Measurements from ENCODE around the gene MST1R. TPM values are rescaled to one million over a fixed set of nuclear protein-coding genes. Genes with fewer than 3 reads are reported as not detected.
A peak's percentile ranks its signal among the peaks of the same experiment; 100 is the strongest.

Gene MST1R
- total and polyA plus RNA-seq, 7 donors: 1.2 to 106 (median 4.2) TPM

DNA sequence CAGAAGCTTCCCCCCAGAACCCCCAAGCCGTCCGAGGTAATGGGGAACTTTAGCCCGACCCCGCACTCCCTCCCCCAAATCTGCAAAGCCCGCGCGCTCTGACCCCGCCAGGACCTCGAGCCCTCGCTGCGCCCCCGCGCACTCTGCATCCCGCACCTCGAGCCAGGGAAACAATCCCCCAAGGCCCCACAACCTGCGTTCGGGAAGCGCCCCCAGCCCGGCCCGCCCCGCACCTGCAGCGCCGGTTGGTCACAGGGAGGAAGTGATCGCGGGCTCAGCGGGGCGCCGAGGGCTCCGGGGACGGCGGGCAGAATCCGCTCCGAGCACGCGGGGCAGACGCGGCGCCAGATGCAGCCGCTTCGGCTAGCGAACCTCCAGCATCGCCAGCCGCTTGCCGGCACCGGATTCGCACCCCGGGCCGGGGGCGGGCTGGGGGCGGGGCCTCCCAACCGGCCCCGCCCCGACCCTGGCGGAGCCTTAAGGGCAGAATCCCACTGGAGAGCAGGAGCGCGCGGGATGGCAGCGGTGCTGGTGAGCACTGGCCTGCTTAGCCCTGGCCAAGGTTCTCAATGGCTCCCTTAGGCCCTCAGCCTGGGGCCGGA, 34.0 kb downstream of the MST1R start, which contains the start of gene CAMKV:
Gene CAMKV (minus strand): TSS at position 382 of the 602 bp plus-strand sequence. CDS start 7,518 bp downstream, outside the sequence.
- peak within 1 kb of the TSS in 3 of 4 donors; percentile 28 to 44 (median 35) for H3K4me3 ChIP-seq
- H3K9me3 ChIP-seq: no peaks in the 10 kb centered on the region
- TF ChIP-seq POLR2A (IDR thresholded peaks at IDR 0.05) (no peak), EP300 (IDR thresholded peaks at IDR 0.05) (no peak), POLR2AphosphoS5 (IDR thresholded peaks at IDR 0.05) (no peak)
- TF ChIP-seq, protein P1, sequence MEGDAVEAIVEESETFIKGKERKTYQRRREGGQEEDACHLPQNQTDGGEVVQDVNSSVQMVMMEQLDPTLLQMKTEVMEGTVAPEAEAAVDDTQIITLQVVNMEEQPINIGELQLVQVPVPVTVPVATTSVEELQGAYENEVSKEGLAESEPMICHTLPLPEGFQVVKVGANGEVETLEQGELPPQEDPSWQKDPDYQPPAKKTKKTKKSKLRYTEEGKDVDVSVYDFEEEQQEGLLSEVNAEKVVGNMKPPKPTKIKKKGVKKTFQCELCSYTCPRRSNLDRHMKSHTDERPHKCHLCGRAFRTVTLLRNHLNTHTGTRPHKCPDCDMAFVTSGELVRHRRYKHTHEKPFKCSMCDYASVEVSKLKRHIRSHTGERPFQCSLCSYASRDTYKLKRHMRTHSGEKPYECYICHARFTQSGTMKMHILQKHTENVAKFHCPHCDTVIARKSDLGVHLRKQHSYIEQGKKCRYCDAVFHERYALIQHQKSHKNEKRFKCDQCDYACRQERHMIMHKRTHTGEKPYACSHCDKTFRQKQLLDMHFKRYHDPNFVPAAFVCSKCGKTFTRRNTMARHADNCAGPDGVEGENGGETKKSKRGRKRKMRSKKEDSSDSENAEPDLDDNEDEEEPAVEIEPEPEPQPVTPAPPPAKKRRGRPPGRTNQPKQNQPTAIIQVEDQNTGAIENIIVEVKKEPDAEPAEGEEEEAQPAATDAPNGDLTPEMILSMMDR (IDR thresholded peaks at IDR 0.05): no peak
- H3K4me1 ChIP-seq: peaks cover 0 to 14% (median 13%) of the 10 kb centered on the region in 4 donors
- intact Hi-C loops (cut with DNase I): no loop called here
- 2% methylated on average over 59 of the region's 59 CpGs for WGBS, 2 donors
- no peak within 1 kb of the TSS for H3K27ac ChIP-seq
- DNase-seq: no peak
- H3K36me3 ChIP-seq: no peaks in the 10 kb centered on the region
- peaks cover 15 to 48% (median 26%) of the 10 kb centered on the region in 3 donors for H3K27me3 ChIP-seq

DNA sequence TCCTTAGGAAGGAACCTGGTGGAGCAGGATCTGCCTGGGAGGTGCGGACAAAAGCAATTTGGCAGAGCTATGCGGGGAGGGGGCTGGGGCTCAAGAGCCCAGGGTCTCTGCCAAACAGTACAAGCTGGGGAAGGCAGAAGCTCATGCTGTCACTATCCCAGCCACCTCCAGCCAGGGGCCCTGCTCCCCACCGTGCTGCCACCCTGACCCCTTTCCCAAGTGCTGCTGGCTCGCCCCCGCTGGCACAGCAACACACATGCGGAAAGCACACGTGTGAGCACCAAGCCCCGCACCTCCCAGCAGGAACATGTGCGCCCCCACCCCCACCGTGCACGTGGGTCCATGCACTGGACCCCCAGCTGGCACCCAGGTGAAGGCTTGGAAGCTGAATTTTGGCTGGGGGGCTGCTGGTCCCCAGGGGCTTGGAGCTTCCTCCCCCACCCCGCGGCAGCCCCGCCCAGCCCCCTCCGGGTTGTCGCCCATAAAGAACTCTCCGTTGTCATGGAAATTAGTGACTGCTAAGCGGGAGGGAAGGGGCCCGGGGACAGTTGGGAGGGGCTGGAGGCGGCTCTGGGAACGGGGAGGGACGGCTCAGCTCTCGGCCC, 34.7 kb downstream of the MST1R start:
- intact Hi-C loops (cut with DNase I): no loop called here
- peaks cover 15 to 53% (median 26%) of the 10 kb centered on the region in 3 donors for H3K27me3 ChIP-seq
- no peak overlapping the region for H3K27ac ChIP-seq
- 4% methylated on average over 23 of the region's 23 CpGs for WGBS, 2 donors
- peaks cover 0 to 14% (median 13%) of the 10 kb centered on the region in 4 donors for H3K4me1 ChIP-seq
- TF ChIP-seq EP300 (IDR thresholded peaks at IDR 0.05) (no peak), POLR2AphosphoS5 (IDR thresholded peaks at IDR 0.05) (no peak), POLR2A (IDR thresholded peaks at IDR 0.05) (no peak)
- TF ChIP-seq, protein P1 (IDR thresholded peaks at IDR 0.05): no peak
- H3K36me3 ChIP-seq: no peaks in the 10 kb centered on the region
- peak overlapping the region in 2 of 4 donors; percentile 35 to 44 for H3K4me3 ChIP-seq
- no peak for DNase-seq
- H3K9me3 ChIP-seq: no peaks in the 10 kb centered on the region

DNA sequence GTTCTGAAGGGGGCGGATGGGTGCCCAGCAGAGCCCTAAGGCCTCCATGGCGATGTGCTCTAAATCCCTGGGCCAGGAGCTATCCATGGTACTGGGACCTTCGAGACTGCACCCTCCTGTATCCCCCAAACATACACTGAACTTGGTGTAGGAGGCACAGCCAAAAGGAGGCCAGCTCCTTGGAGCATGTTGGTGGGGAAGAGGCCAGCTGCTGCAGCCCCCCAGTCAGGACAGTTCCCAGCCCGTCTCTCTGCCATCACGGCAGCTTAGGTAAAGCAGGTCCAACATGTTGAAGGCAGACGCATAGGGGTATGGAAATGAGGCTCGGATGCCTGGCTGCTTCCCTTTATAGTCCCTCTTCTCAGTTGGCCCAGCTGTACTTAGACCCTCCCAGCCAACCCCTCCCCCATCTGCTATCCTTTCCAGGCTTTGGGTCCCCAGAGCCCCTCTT, 35.8 kb downstream of the MST1R start:
- TF ChIP-seq, protein P1 (IDR thresholded peaks at IDR 0.05): no peak
- TF ChIP-seq POLR2AphosphoS5 (IDR thresholded peaks at IDR 0.05) (no peak), POLR2A (IDR thresholded peaks at IDR 0.05) (no peak), EP300 (IDR thresholded peaks at IDR 0.05) (no peak)
- Histone ChIP-seq H3K9me3 (no peaks in the 10 kb centered on the region), H3K27me3 (peaks cover 15 to 53% (median 26%) of the 10 kb centered on the region in 3 donors), H3K27ac (no peak overlapping the region), H3K4me3 (no peak overlapping the region), H3K36me3 (no peaks in the 10 kb centered on the region), H3K4me1 (peaks cover 0 to 14% (median 13%) of the 10 kb centered on the region in 4 donors)
- intact Hi-C loops (cut with DNase I): no loop called here
- no peak for DNase-seq
- 23 to 29% methylated on average over 7 of the region's 7 CpGs for WGBS, 2 donors

DNA sequence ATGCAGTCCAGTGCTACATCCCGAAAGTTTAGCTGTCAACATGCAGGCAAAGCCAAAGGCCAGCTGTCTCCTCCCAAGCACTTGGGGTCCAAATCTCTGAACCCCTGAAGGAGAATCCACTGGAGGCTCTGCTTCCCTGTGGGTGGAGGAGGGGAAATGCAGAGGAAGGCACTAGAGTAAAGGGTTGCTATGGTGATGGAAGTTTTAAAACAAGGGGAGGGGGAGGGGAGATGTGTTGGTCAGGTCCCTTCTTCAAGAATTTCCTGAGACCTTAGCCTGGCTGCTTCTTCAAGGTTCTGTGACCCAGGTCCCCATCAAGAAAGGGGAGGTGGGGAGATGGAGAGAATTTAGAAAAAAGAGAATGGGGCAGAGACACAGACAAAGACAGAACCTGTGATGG, 36.3 kb downstream of the MST1R start:
- TF ChIP-seq EP300 (IDR thresholded peaks at IDR 0.05): no peak
- no peak for TF ChIP-seq POLR2AphosphoS5 (IDR thresholded peaks at IDR 0.05)
- no peak for TF ChIP-seq POLR2A (IDR thresholded peaks at IDR 0.05)
- TF ChIP-seq, protein P1 (IDR thresholded peaks at IDR 0.05): no peak
- no peak for DNase-seq
- 92% methylated on average over 1 of the region's 1 CpG for WGBS, 2 donors
- Histone ChIP-seq H3K4me1 (peaks cover 0 to 14% (median 13%) of the 10 kb centered on the region in 4 donors), H3K27ac (no peak overlapping the region), H3K36me3 (no peaks in the 10 kb centered on the region), H3K27me3 (peaks cover 15 to 53% (median 26%) of the 10 kb centered on the region in 3 donors), H3K4me3 (no peak overlapping the region), H3K9me3 (no peaks in the 10 kb centered on the region)
- intact Hi-C loops (cut with DNase I): no loop called here

All from sigmoid colon (tissue), 7 donors.